ENCODE results near the gene RAET1G. TPM values are rescaled to one million over a fixed set of nuclear protein-coding genes. Genes with fewer than 3 reads are reported as not detected.

Gene RAET1G
- total RNA-seq, 1 experiment from 2014 or later: 9.9 TPM

DNA sequence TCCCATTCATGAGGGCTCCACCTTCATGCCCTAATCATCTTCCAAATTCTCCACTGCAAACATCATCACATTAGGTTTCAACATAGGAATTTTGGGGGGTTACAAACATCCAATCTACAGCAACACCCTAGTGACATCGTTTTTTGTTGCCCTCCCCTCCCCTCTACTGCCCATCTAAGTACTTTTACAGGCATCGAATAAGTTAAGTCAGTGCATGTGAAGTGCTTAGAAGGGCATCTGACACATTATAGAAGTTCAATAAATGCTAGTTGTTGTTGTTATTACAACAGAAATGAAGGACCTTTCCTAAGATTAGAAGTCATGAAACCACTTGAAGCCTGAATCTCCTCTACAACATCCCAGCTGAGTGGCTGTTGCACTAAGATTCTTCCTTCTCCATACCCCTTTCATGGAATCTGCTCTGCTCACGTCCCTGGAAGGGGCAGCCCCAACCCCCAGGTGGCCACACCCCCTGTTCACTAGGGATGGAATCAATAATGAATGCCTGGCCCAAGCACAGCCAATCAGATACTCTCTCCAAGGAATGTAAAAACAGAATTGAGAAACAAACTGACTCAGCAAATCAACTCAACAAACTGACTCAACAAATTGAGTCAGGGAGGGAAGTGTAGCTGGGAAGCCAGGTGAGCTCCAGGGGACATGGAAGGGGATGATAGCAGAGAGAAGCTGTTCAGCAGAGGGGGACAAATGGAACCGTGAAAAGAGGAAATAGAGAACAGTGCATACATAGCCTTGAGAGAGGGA, 54.9 kb downstream of the RAET1G start:
- DNase-seq (ENCODE audit: low read depth): no peak

Other genes starting within 250 kb of the RAET1G start
- 18.8 and 23.1 TPM in 2 replicates for gene LATS1, start 205.0 kb downstream of the RAET1G start, total RNA-seq (2014; rRNA removed; shearing (Covaris generic))
- 45.7 and 47.9 TPM in 2 replicates for gene NUP43, start 176.6 kb downstream of the RAET1G start, total RNA-seq (2014; rRNA removed; shearing (Covaris generic))
- 215 and 312 TPM in 2 replicates for gene PCMT1, start 173.4 kb downstream of the RAET1G start, total RNA-seq (2014; rRNA removed; shearing (Covaris generic))
- gene LRP11, start 58.8 kb downstream of the RAET1G start, total RNA-seq (2014; rRNA removed; shearing (Covaris generic)): 67.0 and 67.4 TPM in 2 replicates
- gene RAET1E, start 25.0 kb downstream of the RAET1G start, total RNA-seq (2014; rRNA removed; shearing (Covaris generic)): 1.6 and 2.0 TPM in 2 replicates
- gene ULBP2, start 18.9 kb upstream of the RAET1G start, total RNA-seq (2014; rRNA removed; shearing (Covaris generic)): 21.8 and 21.9 TPM in 2 replicates
- 0.20 and 0.36 TPM in 2 replicates for gene ULBP1, start 40.8 kb upstream of the RAET1G start, total RNA-seq (2014; rRNA removed; shearing (Covaris generic))
- not detected in 2 replicates for gene RAET1L, start 102.4 kb upstream of the RAET1G start, total RNA-seq (2014; rRNA removed; shearing (Covaris generic))
- gene ULBP3, start 146.0 kb upstream of the RAET1G start, total RNA-seq (2014; rRNA removed; shearing (Covaris generic)): 8.9 and 13.6 TPM in 2 replicates
- gene PPP1R14C, start 219.9 kb upstream of the RAET1G start, total RNA-seq (2014; rRNA removed; shearing (Covaris generic)): not detected in 2 replicates

Measured in RPMI7951 (cell line).